Activated CD4-positive, alpha-beta T cell treated with anti-CD3 and anti-CD28 coated beads, Interleukin-2, amount 10 ng/mL, durations not matched to agents 24 days and 14 days (primary cell): Measurements from ENCODE around the gene LIMS2. TPM values are rescaled to one million over a fixed set of nuclear protein-coding genes. Genes with fewer than 3 reads are reported as not detected.

Source experiments
- DNase-seq: peaks from one replicate; pipeline ENCODE4 v3.0.0; 2022
- H3K27ac Mint-ChIP-seq: one replicate; pipeline ENCODE4 v1.8.0; 2022; ENCODE audit warnings: mild to moderate bottlenecking, mixed read lengths
- H3K27me3 Mint-ChIP-seq: one replicate; pipeline ENCODE4 v1.8.0; 2022; ENCODE audit warnings: mixed read lengths
- H3K36me3 Mint-ChIP-seq: one replicate; pipeline ENCODE4 v1.8.0; 2022; ENCODE audit warnings: low read depth, mild to moderate bottlenecking, mixed read lengths
- H3K4me1 Mint-ChIP-seq: one replicate; pipeline ENCODE4 v1.8.0; 2021; ENCODE audit warnings: mixed read lengths
- H3K4me3 Mint-ChIP-seq: one replicate; pipeline ENCODE4 v1.8.0; 2022; ENCODE audit warnings: mild to moderate bottlenecking, moderate library complexity, mixed read lengths
- H3K9me3 Mint-ChIP-seq: one replicate; pipeline ENCODE4 v1.8.0; 2021; ENCODE audit warnings: mixed read lengths
- intact Hi-C: fragments of 100-400 bp; cut with micrococcal nuclease; formaldehyde crosslinking; loops from one replicate; pipeline ENCODE4 v1.15.1; 2023
- total RNA-seq: library from RNA; stranded (reverse); gene quantifications from 2 replicates; pipeline ENCODE4 v1.2.3, GENCODE V29; 2022

The LIMS2 gene
- total RNA-seq, 1 donor from 2014 or later = 8.4 TPM

DNA sequence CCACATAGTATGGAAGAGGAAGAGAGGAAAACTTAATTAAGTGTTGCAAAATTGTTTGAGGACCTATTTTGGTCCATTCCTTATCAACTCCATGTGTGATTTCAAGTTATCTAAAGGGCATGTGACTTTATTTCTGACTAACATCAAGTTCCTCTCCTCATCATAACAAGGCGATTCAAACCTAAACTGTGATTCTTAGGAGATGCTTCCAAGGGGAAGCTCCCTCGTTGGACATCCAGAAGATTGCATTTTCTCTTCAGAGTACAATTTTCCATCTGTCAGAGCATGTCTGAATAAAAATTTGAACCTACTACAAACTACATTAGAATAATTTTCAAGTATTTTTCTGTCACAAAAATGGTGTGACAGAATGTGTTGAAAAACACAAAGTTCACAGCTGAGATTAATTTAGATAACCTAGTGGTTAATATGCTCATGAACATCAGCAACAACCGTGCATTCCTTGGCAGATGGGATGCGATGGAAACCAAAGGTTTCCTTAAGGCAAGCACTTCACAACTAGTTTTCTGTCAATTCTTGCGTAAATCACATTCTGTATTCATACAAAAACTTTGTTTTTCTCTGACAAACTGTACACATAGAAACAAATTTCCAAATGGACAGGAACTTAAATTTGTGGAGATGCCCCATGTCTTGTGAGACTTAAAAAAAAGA lies 30.2 kb upstream of the LIMS2 start:
- intact Hi-C loops = no loop called here
- Mint-ChIP-seq H3K4me3 (no peak overlapping the region), H3K27me3 (no peaks in the 10 kb centered on the region), H3K36me3 (peaks cover 54% of the 10 kb centered on the region), H3K9me3 (no peaks in the 10 kb centered on the region), H3K27ac (no peak overlapping the region), H3K4me1 (peaks cover 22% of the 10 kb centered on the region)
- no peak for DNase-seq

DNA sequence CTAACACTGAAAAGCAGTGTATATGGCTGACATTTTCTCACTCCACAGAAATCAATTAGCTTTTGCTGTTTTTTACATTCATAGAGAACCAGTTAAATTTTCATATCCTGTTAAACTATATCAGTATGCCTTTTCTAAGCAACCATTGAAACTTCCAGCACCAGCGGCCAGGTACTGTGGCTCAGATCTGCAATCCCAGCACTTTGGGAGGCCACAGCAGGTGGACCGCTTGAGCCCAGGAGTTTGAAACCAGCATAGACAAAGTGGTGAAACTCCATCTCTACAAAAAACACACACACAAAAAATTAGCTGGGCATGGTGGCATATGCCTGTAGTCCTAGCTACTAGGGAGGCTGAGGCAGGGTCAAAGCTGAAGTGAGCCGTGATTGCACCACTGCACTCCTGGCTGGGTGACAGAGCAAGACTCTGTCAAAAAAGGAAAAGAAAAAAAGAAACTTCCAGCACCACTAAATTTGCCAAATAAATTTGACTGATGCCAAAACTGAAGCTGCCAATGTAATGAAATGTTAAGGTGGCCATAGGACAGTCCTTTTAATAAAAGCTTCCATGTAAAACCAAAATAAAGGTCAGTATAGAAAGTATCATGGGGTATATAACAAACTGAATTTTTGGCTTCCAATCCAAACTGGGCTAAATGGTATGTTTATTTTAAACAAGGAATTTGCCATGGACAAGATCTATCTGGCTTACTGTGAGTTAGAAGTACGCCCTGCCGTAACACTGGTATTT lies 29.5 kb upstream of the LIMS2 start:
- no peak for DNase-seq
- no peaks in the 10 kb centered on the region for H3K9me3 Mint-ChIP-seq
- H3K4me1 Mint-ChIP-seq = peaks cover 27% of the 10 kb centered on the region
- H3K27me3 Mint-ChIP-seq = no peaks in the 10 kb centered on the region
- no peak overlapping the region for H3K27ac Mint-ChIP-seq
- peaks cover 54% of the 10 kb centered on the region for H3K36me3 Mint-ChIP-seq
- intact Hi-C loops = loop anchor here (5.0 kb wide), 2 partner anchors 63 to 152 kb away; partner anchors contain the start of gene POLR2D
- no peak overlapping the region for H3K4me3 Mint-ChIP-seq

DNA sequence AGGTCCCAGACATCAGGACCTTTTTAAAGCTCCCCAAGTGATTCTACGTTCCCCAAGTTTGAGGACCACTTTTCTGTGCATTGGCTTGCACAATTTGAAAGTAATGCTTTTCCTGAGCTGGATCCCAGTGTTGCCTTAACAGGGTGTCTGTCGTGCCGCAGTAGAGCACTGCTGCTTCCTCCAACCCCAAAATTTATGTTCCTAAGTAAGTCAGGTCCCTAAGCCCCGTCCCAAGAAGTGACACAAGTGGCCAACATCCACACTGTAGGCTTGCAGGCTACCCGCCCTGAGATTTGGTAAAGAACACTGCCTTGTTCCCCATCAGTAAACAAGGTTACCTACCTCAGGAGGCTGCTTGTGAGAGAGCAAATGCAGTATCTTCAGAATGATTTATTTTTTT lies 28.0 kb upstream of the LIMS2 start:
- no peak for DNase-seq
- Mint-ChIP-seq H3K36me3 (peaks cover 44% of the 10 kb centered on the region), H3K27me3 (no peaks in the 10 kb centered on the region), H3K4me1 (peaks cover 27% of the 10 kb centered on the region), H3K27ac (no peak overlapping the region), H3K4me3 (peak overlapping the region; percentile 85), H3K9me3 (no peaks in the 10 kb centered on the region)
- intact Hi-C loops = loop anchor here (5.0 kb wide), 2 partner anchors 61 to 154 kb away; partner anchors contain the start of gene POLR2D

DNA sequence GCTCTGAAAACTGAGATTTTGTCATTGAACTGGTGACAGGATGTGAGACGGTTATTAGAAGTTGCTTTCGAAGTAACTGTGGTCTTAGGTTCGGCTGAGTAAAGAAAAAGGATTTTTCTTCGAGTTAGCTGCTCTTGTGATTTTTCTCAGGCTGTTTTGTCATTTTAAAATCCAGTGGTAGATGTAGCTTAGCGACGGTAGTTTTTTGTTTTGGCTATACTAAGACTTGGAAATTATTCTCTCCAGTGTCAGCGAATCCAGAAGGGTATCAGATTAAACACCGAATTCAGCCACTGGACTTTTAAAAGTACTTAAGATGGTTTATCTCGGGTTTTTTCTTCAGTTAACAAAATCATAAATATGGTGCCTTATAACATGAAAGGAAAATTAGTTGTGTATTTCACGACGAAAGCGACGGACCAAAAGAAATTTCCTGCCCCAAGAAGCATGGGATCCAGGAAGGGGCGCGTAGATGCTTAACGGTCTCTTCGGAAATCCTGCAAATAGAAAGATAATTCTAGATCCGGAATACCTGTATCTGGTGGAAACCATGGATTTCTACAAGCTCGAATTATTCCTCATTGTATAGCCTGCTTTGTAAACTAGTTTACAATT lies 27.2 kb upstream of the LIMS2 start:
- intact Hi-C loops = loop anchor here (5.0 kb wide), 2 partner anchors 60 to 155 kb away; partner anchors contain the start of gene POLR2D
- peaks cover 27% of the 10 kb centered on the region for H3K4me1 Mint-ChIP-seq
- peak overlapping the region; percentile 85 for H3K4me3 Mint-ChIP-seq
- H3K36me3 Mint-ChIP-seq = peaks cover 38% of the 10 kb centered on the region
- H3K27me3 Mint-ChIP-seq = no peaks in the 10 kb centered on the region
- no peak for DNase-seq
- H3K9me3 Mint-ChIP-seq = no peaks in the 10 kb centered on the region
- H3K27ac Mint-ChIP-seq = peak overlapping the region; percentile 90

DNA sequence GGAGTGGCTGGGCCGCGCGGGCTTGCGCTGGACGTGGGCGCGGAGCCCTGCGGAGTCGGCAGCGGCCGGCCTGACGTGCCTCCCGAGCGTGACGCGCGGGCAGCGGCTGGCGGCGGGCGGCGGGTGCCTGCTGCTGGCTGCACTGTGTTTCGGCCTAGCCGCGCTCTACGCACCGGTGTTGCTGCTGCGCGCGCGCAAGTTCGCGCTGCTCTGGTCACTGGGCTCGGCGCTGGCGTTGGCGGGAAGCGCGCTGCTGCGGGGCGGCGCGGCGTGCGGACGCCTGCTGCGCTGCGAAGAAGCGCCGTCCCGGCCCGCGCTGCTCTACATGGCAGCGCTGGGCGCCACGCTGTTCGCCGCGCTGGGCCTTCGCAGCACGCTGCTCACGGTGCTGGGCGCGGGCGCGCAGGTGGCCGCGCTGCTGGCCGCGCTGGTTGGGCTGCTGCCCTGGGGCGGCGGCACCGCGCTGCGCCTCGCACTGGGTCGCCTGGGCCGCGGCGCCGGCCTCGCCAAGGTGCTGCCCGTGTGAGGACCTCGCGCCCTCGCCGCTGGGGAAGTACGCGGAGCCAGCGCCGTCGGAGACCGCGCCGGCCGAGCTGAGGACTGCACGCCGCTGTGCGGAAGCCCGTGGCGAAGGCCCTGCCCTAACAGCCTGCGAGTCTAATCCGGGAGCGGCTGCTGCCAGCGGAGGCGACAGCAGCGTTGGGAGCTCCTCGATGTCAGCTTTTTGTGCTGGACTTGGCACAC lies 26.5 kb upstream of the LIMS2 start:
- peak; percentile 95 for DNase-seq
- Mint-ChIP-seq H3K27me3 (no peaks in the 10 kb centered on the region), H3K4me1 (peaks cover 27% of the 10 kb centered on the region), H3K9me3 (no peaks in the 10 kb centered on the region), H3K4me3 (peak overlapping the region; percentile 92), H3K27ac (peak overlapping the region; percentile 90), H3K36me3 (peaks cover 36% of the 10 kb centered on the region)
- intact Hi-C loops = loop anchor here (1.0 to 5.0 kb wide), 5 partner anchors 60 to 326 kb away; partner anchors contain the start of genes IWS1, POLR2D, SAP130 and WDR33

DNA sequence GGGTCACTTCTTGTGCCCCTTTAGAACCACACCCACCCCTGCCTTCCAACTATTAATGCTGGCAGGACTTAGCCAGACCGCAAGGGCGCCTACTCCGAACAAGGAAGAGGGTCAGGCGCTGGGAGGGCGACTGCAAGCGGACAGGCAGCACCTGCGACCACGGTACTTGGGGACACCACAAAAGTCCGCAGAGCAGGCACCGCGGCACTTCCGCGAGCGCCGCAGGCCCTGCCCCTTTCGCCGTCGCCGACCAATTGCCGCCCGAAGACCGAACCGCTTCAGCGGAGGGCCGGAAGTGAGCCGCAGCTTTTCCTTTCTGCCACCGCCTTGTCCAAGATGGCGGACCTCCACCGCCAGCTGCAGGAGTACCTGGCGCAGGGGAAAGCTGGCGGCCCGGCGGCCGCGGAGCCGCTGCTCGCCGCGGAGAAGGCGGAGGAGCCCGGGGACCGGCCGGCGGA lies 25.9 kb upstream of the LIMS2 start, which contains the start of gene SFT2D3:
SFT2D3 (plus strand) TSS at position 305 of the 458 bp plus-strand sequence; CDS start at position 337, 32 bp downstream.
- peaks cover 31% of the 10 kb centered on the region for H3K36me3 Mint-ChIP-seq
- no peaks in the 10 kb centered on the region for H3K27me3 Mint-ChIP-seq
- H3K27ac Mint-ChIP-seq = peak within 1 kb of the TSS; percentile 94
- peaks cover 27% of the 10 kb centered on the region for H3K4me1 Mint-ChIP-seq
- intact Hi-C loops = loop anchor here (1.0 to 5.0 kb wide), 5 partner anchors 59 to 327 kb away; partner anchors contain the start of genes IWS1, POLR2D, SAP130 and WDR33
- H3K9me3 Mint-ChIP-seq = no peaks in the 10 kb centered on the region
- DNase-seq = peak; percentile 97
- H3K4me3 Mint-ChIP-seq = peak within 1 kb of the TSS; percentile 92

DNA sequence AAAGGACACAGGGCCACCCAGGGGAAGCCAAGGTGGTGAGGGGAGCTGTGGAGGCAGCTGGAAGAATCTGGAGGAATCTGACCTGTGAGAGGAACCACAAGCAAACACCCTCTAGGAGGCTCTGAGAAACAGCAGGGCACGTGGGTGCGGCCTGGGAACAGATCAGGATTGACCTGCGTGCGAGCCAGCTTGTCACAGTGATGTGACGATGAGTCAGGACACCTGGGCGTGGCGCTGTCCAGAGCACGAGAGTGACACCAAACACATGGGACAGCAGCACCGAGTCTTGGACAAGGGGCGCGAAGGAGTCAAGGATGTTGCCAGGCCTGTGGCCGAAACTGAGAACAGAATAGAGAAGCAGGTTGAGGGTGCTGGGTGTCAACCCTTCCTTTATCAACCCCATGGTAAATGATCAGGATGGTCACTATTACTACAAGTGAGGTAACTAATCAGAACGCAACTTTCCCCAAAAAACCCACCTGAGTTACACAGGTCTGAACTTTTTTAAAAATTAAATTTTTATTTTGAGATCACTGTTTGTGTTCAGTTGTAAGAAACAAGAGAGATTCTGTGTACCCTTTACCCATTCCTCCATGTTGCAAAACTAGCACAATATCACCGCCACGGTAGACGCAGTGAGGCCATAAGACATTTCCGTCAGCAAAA lies 25.3 kb upstream of the LIMS2 start:
- H3K4me1 Mint-ChIP-seq = peaks cover 27% of the 10 kb centered on the region
- no peaks in the 10 kb centered on the region for H3K9me3 Mint-ChIP-seq
- peak; percentile 71 for DNase-seq
- no peaks in the 10 kb centered on the region for H3K27me3 Mint-ChIP-seq
- H3K36me3 Mint-ChIP-seq = peaks cover 28% of the 10 kb centered on the region
- H3K4me3 Mint-ChIP-seq = peak overlapping the region; percentile 92
- intact Hi-C loops = loop anchor here (1.0 to 5.0 kb wide), 5 partner anchors 58 to 328 kb away; partner anchors contain the start of genes IWS1, POLR2D, SAP130 and WDR33
- peak overlapping the region; percentile 94 for H3K27ac Mint-ChIP-seq

DNA sequence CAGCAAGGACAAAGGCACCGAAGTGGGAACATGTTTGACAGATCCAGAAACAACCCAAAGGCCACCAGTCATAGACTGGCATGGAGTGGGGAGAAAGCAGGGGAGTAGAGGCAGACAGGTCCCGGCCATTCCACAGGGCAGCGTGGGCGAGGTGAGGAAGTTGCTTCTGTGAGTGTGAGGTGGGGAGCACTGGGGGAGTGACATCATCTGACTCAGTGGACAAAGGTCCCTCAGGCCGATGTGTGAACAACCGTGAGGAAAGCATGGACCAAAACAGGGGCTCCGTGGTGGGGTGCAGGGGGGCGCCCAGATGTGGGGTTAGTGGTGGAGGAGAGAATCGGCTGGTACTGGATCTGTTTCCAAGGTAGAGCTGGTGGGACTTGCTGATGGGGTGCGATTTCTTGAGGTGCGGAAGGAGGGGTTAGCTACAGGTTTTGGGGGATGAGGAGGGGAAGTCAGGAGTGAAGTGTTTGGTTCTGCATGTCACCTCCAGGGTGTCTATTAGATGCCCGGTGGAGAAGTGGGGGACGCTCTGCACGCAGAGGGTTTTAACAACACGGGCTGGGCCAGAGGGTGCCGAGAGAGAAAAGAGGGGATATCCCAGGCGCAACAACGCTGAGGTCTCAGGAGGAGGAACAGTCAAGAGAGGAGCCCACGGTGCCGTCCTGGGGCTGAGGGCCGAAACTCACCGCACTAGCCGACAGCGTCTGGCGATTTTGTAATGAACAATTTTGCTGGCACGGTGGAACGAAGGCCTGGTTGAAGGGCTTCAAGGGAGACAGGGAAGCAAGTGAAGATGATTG lies 23.4 kb upstream of the LIMS2 start:
- Mint-ChIP-seq H3K4me1 (peaks cover 17% of the 10 kb centered on the region), H3K27me3 (no peaks in the 10 kb centered on the region), H3K36me3 (peaks cover 12% of the 10 kb centered on the region), H3K4me3 (no peak overlapping the region), H3K27ac (peak overlapping the region; percentile 6), H3K9me3 (no peaks in the 10 kb centered on the region)
- intact Hi-C loops = no loop called here
- no peak for DNase-seq

DNA sequence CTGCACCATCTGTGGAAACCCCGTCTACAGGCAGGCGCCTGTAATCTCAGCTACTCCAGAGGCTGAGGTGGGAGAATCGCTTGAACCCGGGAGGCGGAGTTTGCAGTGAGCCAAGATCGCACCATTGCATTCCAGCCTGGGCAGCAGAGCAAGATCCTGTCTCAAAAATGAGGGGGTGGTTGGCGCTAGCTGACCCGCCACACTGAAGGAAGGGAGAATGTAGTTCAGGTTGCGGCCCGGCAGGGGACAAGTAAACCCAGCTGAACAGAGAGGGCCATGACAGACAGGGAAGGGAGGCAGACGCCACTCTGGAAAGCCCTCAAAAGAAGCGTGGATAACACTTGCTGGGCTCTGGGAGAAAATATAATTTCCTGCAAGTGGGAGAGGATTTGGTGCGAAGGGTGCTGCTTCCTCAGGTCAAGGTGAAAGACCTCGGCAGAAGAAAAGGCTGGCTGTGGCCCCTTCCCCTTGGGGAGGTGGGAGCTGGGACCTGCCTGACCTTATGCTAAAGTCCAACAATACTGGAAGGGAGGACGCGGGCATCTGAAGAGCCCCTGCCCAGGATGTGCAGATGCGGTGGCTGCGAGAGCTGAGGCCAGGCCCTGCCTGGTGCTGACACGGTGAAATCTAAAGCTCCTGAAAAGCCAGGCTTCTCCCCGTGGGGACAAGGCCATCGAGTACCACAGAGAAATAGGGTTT lies 22.3 kb upstream of the LIMS2 start:
- Mint-ChIP-seq H3K4me1 (peaks cover 11% of the 10 kb centered on the region), H3K9me3 (no peaks in the 10 kb centered on the region), H3K27me3 (no peaks in the 10 kb centered on the region), H3K4me3 (no peak overlapping the region), H3K36me3 (peaks cover 6% of the 10 kb centered on the region), H3K27ac (no peak overlapping the region)
- DNase-seq = no peak
- intact Hi-C loops = no loop called here

DNA sequence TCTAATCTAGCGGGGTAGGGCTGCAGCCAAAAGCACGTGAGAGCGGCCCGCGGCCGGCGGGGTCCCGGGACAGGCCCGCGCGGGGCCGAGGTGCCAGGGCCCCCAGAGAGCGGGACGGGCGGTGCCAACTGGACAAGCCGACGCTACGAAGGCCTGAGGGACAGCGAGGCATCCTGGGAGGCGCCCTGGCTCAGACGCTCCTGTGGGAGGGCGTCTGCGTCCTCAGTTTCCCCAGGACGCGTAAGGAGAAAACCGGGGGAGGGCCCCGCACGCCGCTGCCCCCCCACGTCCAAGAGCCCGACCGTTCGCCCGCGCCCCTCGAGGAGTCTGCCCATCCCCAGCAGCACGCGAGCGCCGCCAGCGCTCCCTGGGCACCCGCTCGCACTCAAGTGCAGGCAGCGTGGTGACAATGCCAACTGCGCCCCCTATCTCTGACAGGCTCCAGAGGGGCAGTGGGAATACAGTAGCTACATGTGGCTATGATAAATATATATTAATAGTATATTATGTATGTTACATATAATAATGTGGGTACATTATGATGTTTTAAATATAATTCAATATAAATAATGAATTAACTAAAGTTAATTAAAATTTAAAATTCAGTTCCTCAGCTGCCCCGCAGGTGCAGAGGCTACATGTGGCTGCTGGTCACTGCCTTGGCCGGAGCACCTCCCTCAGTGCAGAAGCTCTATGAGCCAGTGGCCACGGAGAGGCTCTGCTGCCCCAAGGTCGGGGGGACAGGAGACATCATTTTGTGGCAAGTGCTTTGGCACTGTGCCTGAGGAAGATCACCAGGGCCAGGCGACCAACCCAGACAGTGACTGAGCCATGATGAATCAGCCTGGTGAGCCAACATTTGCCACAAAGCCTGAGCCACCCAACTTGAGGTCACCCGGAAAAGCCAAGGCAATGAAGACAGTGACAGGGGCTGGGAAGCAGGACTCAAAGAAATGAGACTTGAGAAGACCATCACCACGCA lies 20.5 kb upstream of the LIMS2 start:
- Mint-ChIP-seq H3K4me1 (peaks cover 6% of the 10 kb centered on the region), H3K4me3 (no peak overlapping the region), H3K27ac (no peak overlapping the region), H3K27me3 (no peaks in the 10 kb centered on the region), H3K9me3 (peaks cover 13% of the 10 kb centered on the region), H3K36me3 (no peaks in the 10 kb centered on the region)
- intact Hi-C loops = no loop called here
- peak; percentile 82 for DNase-seq

DNA sequence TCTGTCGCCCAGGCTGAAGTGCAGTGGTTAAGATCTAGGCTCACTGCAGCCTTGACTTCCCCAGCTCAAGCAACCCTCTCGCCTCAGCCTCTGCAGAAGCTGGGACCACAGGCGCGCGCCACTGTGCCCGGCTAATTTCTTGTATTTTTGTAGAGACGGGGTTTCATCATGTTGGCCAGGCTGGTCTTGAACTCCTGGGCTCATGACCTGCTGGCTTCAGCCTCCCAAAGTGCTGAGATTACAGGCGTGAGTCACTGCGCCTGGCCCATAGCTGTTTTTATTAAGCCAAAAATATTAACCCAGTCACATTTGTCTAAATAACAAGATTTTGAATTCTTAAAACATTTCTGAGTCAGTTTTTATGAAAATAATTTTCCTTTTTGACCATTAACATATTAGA lies 19.7 kb upstream of the LIMS2 start:
- no peak overlapping the region for H3K4me3 Mint-ChIP-seq

More for the DNA sequence above, 19.7 kb upstream of the LIMS2 start:
- no peak overlapping the region for H3K27ac Mint-ChIP-seq
- H3K4me1 Mint-ChIP-seq = no peaks in the 10 kb centered on the region
- intact Hi-C loops = no loop called here
- H3K9me3 Mint-ChIP-seq = peaks cover 14% of the 10 kb centered on the region
- no peak for DNase-seq
- H3K36me3 Mint-ChIP-seq = no peaks in the 10 kb centered on the region
- no peaks in the 10 kb centered on the region for H3K27me3 Mint-ChIP-seq
